Parathyroid adenoma (tissue), 2 donors: ENCODE results near the gene NRM.
A peak's percentile ranks its signal among the peaks of the same experiment; 100 is the strongest.

Source experiments
- H2AFZ ChIP-seq: fragments of 300-600 bp; sonication (generic); one replicate; pipeline ENCODE4 v1.7.0; 2017; ENCODE audit warnings: antibody characterized with exemption, mild to moderate bottlenecking
- H3K27ac ChIP-seq: fragments of 300-600 bp; sonication (generic); one replicate; pipeline ENCODE4 v1.7.0; 2017
- H3K27me3 ChIP-seq: fragments of 300-600 bp; sonication (generic); one replicate; pipeline ENCODE4 v1.7.0; 2017; ENCODE audit warnings: low read length; ENCODE audit not compliant: control insufficient read depth, insufficient read depth
- H3K36me3 ChIP-seq: fragments of 300-600 bp; sonication (generic); one replicate; pipeline ENCODE4 v1.7.0; 2017; ENCODE audit warnings: low read length; ENCODE audit not compliant: control insufficient read depth, insufficient read depth
- H3K4me1 ChIP-seq: fragments of 300-600 bp; sonication (generic); one replicate; pipeline ENCODE4 v1.7.0; 2017; ENCODE audit warnings: control low read depth
- H3K4me2 ChIP-seq: fragments of 300-600 bp; sonication (generic); one replicate; pipeline ENCODE4 v1.7.0; 2017; ENCODE audit warnings: low read length
- H3K4me3 ChIP-seq: fragments of 300-600 bp; sonication (generic); one replicate; pipeline ENCODE4 v1.7.0; 2017; ENCODE audit warnings: low read depth, low read length
- H3K79me2 ChIP-seq: fragments of 300-600 bp; sonication (generic); one replicate; pipeline ENCODE4 v1.7.0; 2017; ENCODE audit warnings: control low read depth
- H3K9ac ChIP-seq: fragments of 300-600 bp; sonication (generic); one replicate; pipeline ENCODE4 v1.7.0; 2017; ENCODE audit warnings: mild to moderate bottlenecking
- H3K9me3 ChIP-seq: fragments of 300-600 bp; sonication (generic); one replicate; pipeline ENCODE4 v1.7.0; 2017; ENCODE audit warnings: low read length; ENCODE audit not compliant: control insufficient read depth
- TF ChIP-seq, protein P1 (sequence below): fragments of 300-600 bp; sonication (generic); IDR thresholded peaks from one replicate; pipeline ENCODE4 v1.7.0; 2017; ENCODE audit warnings: antibody characterized with exemption, mild to moderate bottlenecking
- donor health status: primary hyperparathyroidism.

The NRM gene

DNA sequence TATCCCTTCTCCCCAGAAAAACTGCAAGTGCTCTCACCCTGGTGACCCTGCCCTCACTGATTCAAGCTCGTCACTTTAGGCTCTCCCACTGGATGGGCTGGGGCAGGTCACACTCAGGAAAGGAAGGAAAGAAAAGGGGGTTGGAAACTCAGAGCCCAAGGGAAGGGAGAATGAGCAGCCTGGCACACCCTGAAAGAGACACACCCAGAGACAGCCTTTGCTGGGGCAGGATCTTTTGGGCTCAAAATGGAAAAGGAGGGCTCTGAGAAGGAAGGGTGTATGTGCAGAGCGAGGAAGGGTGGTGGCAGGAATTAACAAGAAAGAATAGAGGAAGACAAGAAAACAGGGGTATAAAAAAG lies 6.8 kb downstream of the NRM start:
- H2AFZ ChIP-seq, result no peak overlapping the region
- no peak overlapping the region for H3K9ac ChIP-seq
- no peaks in the 10 kb centered on the region for H3K36me3 ChIP-seq
- no peaks in the 10 kb centered on the region for H3K4me1 ChIP-seq
- no peaks in the 10 kb centered on the region for H3K27me3 ChIP-seq
- H3K9me3 ChIP-seq, result no peaks in the 10 kb centered on the region
- no peaks in the 10 kb centered on the region for H3K79me2 ChIP-seq
- TF ChIP-seq, protein P1, sequence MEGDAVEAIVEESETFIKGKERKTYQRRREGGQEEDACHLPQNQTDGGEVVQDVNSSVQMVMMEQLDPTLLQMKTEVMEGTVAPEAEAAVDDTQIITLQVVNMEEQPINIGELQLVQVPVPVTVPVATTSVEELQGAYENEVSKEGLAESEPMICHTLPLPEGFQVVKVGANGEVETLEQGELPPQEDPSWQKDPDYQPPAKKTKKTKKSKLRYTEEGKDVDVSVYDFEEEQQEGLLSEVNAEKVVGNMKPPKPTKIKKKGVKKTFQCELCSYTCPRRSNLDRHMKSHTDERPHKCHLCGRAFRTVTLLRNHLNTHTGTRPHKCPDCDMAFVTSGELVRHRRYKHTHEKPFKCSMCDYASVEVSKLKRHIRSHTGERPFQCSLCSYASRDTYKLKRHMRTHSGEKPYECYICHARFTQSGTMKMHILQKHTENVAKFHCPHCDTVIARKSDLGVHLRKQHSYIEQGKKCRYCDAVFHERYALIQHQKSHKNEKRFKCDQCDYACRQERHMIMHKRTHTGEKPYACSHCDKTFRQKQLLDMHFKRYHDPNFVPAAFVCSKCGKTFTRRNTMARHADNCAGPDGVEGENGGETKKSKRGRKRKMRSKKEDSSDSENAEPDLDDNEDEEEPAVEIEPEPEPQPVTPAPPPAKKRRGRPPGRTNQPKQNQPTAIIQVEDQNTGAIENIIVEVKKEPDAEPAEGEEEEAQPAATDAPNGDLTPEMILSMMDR, result no peak
- peak overlapping the region; percentile 37 for H3K4me3 ChIP-seq
- no peak overlapping the region for H3K27ac ChIP-seq
- peak overlapping the region; percentile 39 for H3K4me2 ChIP-seq

DNA sequence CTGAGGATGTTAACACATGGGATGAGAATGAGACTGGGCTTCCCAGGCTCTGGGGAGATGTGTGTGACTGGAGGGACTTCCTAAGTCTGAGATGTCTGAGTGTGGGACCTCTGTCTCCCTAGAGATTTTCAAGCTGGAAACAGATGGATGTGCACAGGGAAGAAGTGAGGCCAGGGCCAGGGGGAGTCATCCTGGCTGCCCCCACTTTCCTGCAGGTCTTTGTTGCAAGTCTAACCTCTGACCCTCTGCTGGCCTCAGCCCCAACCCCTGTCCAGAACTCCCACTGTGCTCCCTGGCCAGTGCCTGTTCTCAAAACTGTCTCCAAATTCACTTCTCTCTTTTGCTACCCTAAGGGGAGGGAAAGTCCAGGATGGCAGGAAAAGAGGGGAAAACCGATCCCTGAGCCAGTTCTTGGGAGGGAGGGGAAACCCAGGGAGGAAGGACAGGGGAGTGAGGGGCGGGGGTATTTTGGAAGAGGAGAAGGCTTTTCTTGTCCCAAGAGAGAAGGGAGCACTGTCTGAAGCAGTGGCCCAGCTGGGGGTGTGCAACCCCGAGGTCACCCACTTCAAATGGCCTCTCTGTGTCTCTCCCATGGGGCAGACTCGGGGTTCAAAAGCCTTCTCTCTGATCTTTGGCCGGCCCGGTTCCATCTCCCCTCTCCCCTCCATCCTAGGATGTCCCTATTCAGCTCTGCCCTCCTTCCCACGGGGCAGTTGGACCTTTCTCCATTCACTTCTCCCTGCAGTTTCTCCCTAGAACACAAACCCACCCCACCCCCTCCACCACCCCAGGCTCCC lies 7.4 kb downstream of the NRM start:
- Histone ChIP-seq H3K9me3 (no peaks in the 10 kb centered on the region), H3K4me1 (no peaks in the 10 kb centered on the region), H3K4me2 (peak overlapping the region; percentile 39), H3K79me2 (no peaks in the 10 kb centered on the region), H3K4me3 (peak overlapping the region; percentile 37), H3K9ac (no peak overlapping the region), H3K36me3 (no peaks in the 10 kb centered on the region), H3K27ac (peak overlapping the region; percentile 59), H3K27me3 (no peaks in the 10 kb centered on the region), H2AFZ (no peak overlapping the region)
- TF ChIP-seq, protein P1, result no peak

DNA sequence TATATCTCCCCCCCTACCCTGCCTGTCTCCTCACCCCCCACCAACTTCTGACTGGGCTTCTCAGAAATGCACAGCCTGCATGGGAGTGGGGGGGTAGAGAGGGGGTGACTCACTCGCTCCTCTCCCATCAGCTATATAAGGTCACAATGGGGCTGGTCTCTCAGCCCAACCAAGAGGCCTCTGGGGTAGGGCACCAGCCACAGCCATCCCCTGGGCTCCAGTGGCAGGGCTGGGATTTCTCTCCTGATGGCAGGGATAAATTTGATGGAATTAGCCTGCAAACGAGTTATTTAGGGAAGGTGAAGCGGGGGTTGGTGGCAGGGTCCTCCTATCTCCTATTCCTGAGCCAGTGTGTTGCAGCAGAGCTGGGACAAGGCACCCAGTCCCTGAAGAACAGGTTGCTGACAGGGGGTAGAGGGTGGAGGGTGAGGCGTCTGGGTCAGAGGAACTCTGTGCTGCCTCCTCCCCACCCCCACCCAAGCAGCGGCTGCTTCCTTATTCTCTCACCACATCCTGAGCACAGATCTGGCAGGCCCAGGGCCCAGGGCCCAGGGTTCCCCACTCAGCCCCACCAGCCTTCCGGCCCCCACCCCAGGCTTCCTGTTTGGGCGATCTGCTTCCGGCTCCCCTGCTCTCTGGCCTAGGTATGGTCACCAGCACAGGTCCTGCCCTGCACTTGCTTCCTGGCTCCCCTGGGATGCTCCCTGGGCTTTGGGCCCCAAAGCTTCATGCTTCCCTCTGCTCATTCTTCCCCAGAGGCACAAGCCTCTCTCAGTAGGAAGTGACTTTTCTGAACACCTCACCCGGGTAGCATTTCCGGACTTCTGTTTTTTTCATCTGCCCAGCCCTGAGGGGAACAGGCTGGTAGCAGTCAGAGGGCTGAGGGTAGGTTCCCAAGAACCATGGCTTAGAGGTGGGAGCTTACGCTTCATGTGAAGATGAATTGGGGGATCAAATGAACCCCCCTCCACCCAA lies 8.4 kb downstream of the NRM start:
- Histone ChIP-seq H3K4me1 (no peaks in the 10 kb centered on the region), H3K4me2 (peak overlapping the region; percentile 30), H3K27ac (peak overlapping the region; percentile 59), H3K79me2 (no peaks in the 10 kb centered on the region), H2AFZ (no peak overlapping the region), H3K9ac (no peak overlapping the region), H3K9me3 (no peaks in the 10 kb centered on the region), H3K4me3 (peak overlapping the region; percentile 37), H3K27me3 (no peaks in the 10 kb centered on the region), H3K36me3 (no peaks in the 10 kb centered on the region)
- TF ChIP-seq, protein P1, result no peak

DNA sequence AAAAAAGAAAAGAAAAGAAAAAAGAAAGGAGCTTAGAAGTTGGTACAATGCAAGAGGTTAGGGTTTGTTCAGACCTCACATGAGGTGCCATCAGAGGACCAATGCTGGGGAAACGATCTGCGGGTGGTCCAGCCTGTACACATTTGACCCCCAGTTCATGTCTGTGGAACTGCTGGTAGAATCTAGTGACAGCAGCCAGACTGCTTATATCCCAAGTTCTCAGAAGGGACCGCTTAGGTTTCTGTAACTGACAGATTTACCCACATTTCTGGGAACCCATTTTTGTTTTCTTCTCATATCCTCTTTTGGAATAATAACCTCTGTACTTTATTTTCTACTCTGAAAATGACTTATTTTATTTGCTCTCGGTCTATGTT lies 9.0 kb downstream of the NRM start:
- no peak overlapping the region for H3K4me3 ChIP-seq
- no peaks in the 10 kb centered on the region for H3K36me3 ChIP-seq
- no peaks in the 10 kb centered on the region for H3K79me2 ChIP-seq
- H2AFZ ChIP-seq, result no peak overlapping the region
- H3K4me2 ChIP-seq, result no peak overlapping the region
- TF ChIP-seq, protein P1, result no peak
- no peaks in the 10 kb centered on the region for H3K27me3 ChIP-seq
- H3K4me1 ChIP-seq, result no peaks in the 10 kb centered on the region
- H3K9ac ChIP-seq, result no peak overlapping the region
- no peak overlapping the region for H3K27ac ChIP-seq
- no peaks in the 10 kb centered on the region for H3K9me3 ChIP-seq
